Kidney glomerular epithelial cell (primary cell): ENCODE data around the gene IPO13.

Source experiments
- DNase-seq: peaks from one replicate; lab custom pipeline; 2025; lab: John Stamatoyannopoulos, UW

The IPO13 gene

DNA sequence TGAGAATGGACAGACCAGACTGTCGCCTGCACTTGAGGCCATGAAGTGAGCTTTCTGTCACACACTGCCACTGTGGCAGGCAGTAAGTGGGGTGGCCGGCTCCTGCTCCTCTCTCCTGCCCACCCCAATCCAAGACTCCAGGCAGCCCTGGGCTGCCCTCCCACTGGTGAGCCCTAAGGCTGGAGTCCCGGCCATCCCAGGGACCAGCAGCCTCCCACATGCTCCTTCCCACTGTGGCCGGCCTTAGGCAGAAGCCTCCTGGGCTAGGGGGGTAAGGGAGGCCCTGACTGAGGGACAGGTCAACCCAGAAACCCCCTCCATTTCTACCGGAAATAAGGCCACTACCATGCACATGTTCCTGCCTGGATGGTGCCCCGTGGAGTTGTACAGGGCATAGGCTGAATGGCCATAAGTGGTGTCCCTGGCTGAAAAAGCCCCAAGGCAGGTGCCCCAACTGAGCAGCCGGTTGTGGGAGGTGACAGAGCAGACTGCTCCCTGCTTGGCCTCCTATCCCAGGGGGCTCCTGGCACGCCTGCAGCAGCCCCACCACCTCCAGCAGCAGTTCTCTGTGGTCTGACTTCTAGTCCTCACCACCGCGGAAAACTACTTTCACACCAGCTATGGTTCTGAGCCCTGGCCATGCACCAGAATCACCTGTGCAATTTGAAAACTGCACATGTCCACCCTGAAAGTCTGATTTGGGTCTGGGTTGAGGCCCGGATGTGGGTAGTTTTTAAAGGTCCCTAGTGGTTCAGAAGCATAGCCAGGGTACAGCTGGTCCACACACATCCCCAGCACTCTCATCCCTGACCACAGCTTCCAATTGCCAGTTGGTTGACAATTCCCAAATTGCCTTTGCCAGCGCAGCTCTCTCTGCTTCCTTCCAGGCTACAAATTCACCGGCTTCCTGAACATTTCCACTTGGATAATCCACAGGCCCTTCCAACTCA, 14.8 kb upstream of the IPO13 start:
- DNase-seq = no peak

DNA sequence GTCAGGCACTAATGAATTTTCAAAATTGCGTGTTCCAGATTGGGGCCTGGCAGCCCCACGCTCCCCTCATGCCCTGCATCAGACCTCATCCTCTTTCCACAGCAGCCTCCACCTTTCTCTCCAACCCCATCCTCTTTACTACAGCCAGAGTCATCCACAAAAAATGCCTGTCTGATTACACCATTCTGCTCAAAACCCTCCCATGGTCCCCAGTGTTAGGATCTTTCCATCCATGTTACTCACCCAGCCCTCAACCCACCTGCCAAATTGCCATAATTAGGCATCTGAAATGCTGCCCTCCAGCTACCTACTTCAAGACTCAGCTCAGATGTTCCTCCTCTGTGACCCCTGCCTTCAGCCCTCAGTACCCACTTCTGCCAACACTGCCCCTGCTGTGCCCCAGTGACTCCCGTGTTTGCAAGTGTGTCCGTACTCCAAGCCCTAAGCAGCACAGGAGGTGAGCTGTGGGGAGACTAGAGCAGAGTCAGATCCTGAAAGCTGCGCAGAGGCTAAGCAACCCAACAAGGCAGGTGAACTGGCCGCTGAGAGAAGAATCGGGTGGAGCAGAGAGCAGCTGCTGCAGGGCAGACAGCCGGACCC, 13.9 kb upstream of the IPO13 start:
- DNase-seq = no peak

DNA sequence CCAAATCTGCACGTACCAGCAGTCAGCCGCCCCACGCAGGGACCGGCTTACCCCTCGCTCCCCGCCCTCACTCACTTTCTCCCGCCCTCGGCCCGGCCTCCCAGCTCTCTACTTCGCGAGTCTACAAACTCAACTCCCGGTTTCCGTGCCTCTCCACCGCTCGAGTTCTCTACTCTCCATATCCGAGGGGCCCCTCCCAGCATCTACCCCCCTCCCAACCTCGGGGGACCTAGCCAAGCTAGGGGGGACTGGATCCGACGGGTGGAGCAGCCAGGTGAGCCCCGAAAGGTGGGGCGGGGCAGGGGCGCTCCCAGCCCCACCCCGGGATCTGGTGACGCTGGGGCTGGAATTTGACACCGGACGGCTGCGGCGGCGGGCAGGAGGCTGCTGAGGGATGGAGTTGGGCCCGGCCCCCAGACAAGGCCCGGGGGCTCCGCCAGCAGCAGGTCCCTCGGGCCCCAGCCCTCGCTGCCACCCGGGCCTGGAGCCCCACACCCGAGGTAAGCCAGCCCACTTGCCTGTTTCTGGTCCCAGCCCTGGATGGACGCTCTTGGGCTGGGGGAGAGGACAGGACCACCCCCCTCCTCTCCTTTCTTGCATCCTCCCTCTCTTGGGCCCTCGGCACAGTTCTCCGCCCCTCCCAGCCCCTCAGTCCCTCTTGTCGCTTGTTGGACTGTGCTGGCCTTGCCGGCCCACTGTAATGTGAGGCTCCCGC, 13.2 kb upstream of the IPO13 start, which contains the start of gene ARTN:
Gene ARTN (plus strand): TSS at position 416 of the 715 bp plus-strand sequence. CDS start 1,856 bp downstream, outside the sequence.
- no peak for DNase-seq

DNA sequence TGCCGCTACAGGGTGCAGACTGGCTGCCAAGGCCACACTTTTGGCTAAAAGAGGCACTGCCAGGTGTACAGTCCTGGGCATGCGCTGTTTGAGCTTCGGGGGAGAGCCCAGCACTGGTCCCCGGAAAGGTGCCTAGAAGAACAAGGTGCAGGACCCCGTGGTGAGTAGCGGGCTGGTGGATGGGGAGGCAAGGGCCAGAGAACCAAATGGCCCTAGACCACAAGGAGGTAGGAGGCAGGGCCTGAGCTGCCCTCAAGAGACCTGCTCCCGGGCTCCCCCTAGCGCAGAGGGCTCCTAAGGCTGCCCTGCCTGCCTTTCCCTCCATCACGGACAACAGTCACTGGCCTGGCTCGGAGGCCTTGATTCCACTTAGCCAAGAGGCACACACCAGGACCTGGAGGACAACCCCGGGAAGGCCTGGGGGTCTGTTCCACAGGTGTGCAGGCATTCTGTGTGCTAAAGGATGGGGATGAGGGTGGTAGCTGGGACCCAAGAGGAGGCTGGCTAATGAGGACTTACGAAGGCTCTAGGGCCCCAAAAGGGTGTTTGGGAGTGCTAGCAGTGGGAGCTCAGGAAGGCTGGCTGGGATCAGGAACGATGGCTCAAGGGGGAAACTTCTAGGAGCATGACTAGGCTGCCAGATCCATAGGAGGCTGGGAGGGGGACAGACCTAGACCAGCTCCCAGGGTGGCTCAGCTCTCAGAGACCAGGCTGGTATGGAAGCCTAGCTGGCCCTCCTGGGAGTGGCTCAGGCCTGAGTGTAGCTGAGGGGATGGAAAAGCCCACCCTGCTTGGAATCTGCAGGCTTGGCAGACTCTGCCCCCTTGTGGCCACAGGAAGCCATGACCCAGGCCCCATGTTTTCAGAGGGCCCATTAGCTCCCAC, 12.4 kb upstream of the IPO13 start:
- DNase-seq = no peak

DNA sequence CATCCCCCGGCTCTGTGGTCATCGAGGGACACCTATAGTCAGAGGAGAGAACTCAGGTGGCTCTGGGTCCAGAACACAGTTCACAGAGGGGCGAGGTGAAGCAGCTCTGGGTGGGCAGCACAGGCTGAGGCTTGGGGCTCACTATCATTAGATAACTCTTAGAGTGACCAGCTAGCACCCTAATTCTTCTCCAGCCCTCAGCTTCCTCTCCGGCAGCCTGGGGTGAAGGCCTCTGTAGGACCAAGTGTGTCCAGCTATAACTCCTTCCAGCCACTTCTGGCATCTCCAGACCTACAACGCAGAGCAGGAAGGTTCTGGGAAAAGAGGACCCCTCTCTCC, 11.8 kb upstream of the IPO13 start:
- DNase-seq = no peak

DNA sequence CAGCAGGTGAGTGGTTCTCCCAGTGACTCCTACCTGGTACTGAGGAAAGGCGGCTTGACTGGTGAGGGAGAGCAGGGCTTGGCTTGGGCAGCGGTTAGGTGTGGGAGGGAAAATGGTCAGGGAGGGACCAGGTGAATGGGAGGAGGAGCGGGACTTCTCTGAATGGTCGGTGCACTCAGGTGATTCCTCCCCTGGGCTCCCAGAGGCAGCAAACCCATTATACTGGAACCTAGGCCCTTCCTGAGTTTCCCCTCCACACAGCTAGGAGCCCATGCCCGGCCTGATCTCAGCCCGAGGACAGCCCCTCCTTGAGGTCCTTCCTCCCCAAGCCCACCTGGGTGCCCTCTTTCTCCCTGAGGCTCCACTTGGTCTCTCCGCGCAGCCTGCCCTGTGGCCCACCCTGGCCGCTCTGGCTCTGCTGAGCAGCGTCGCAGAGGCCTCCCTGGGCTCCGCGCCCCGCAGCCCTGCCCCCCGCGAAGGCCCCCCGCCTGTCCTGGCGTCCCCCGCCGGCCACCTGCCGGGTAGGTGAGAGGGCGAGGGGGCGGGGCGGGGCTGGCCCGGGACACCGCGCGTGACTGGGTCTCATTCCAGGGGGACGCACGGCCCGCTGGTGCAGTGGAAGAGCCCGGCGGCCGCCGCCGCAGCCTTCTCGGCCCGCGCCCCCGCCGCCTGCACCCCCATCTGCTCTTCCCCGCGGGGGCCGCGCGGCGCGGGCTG, 10.9 kb upstream of the IPO13 start:
- DNase-seq = no peak

DNA sequence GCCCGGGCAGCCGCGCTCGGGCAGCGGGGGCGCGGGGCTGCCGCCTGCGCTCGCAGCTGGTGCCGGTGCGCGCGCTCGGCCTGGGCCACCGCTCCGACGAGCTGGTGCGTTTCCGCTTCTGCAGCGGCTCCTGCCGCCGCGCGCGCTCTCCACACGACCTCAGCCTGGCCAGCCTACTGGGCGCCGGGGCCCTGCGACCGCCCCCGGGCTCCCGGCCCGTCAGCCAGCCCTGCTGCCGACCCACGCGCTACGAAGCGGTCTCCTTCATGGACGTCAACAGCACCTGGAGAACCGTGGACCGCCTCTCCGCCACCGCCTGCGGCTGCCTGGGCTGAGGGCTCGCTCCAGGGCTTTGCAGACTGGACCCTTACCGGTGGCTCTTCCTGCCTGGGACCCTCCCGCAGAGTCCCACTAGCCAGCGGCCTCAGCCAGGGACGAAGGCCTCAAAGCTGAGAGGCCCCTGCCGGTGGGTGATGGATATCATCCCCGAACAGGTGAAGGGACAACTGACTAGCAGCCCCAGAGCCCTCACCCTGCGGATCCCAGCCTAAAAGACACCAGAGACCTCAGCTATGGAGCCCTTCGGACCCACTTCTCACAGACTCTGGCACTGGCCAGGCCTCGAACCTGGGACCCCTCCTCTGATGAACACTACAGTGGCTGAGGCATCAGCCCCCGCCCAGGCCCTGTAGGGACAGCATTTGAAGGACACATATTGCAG, 10.2 kb upstream of the IPO13 start:
- DNase-seq = no peak

DNA sequence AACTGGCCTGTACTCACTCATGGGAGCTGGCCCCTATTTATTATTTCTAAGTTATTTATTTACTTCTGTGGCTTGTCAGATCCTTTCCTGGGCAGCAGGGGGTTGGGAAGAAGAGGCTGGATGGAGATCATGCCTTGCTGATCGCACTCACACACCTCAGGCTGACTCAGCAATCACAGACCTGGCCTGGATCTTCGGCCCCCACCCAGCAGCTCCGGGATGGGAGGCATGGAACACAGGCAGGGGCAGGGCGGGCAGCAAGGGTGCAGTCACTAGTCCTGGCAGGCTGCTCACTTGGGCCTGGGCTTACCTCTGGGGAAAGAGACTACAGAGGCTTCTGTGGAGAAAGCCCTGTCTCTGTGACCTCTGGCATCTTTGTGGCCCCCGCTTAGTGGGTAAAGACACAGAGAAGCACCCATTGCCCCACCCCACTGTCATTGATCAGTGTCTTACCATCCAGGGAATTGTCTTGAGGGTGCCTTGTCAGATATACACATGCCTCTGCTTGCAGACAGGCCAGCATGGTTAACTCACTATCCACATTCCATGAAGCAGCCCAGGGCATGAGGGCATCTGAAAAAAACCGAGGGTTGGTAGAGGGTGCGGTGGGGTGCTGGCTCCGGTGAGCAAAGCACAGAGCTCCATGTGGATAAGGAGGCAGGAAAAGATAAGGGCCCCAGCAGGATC, 9.4 kb upstream of the IPO13 start:
- peak; percentile 80 for DNase-seq

DNA sequence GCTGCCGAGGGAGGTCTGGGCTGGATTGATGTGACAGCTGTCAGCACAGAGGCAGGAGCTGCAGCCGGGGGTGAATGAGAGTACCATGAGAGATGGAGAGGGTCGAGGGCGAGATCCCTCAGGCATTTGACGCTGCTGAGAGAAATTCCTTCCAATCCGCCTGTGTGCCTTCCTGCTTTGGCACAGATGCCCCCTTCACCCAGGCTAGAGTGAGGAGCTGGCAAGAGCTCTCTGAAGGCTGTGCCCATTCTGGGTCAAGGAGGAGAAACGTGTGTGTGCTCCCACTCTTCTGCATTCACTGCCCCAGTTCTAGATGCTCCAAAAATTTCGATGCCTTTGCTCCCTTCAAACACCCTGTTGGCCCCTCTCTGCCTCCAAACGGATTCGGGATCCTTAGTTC, 8.4 kb upstream of the IPO13 start:
- no peak for DNase-seq

DNA sequence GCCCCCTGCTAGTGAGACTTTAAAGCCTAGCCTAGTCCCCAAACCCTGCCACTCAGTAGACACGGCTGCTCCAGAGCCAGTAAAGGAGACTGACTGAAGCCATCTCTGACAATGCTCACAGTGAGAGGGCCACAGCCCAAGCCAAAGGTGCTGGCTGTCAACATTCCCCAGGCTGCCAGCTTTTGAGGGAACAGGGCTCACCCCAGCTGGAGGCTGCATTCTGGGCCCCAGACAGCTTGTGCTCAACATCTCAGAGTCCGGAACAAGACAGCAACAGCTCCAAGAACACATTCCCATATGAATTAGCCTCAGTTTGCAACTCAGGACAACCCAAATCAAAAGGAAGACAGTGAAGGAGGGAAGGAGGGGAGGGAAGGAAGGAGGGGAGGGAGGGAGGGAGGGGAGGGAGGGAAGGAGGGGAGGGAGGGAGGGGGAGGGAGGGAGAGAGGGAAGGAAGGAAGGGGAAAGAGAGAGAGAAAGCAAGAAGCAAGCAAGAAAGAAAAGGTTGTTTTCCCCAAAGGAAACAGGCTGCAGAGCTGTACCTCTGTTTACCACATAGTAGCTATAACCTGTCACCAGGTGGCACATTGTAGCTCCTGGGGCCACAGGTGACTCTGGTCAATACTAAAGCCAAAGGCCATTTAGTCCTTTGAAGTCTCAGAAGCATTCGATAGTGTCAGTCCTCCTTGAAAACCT, 7.7 kb upstream of the IPO13 start:
- no peak for DNase-seq

DNA sequence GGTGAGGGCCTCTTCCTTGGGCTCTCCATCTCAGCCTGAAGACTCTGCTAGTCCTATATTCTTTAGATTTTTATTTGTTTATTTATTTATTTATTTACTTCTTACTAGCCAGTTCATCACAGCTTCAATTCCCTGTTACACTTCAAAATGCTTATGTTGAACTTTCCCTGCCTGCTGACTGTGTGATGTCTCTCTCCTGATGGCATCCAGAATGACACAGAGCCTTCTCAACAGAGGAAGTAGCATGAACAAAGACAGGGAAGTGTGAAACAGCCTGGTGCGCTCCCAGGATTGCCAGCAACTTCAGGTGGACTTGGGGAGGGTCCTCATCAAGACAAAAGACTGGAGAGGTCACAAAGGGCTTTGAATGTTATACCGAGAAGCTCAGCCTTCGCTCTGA, 4.3 kb upstream of the IPO13 start:
- no peak for DNase-seq

DNA sequence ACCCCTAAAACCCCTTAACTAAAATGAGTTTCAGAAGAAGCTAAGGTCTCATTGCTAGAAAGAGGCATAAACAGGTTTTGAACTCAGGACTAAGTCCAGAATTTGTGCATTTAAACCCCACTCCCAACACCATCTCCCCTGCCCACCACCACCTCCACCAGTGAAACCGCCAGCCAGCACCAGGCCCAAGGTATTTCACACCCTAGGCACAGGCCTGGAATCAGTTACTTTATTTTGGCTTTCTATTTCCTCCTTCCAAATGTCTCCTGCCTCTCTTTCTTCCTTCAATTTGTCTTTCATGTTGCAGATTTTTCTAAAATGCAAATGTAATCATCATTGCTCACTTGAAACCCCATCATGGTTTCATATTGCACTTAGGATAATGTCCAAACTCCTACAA, 1.9 kb upstream of the IPO13 start:
- DNase-seq = no peak

DNA sequence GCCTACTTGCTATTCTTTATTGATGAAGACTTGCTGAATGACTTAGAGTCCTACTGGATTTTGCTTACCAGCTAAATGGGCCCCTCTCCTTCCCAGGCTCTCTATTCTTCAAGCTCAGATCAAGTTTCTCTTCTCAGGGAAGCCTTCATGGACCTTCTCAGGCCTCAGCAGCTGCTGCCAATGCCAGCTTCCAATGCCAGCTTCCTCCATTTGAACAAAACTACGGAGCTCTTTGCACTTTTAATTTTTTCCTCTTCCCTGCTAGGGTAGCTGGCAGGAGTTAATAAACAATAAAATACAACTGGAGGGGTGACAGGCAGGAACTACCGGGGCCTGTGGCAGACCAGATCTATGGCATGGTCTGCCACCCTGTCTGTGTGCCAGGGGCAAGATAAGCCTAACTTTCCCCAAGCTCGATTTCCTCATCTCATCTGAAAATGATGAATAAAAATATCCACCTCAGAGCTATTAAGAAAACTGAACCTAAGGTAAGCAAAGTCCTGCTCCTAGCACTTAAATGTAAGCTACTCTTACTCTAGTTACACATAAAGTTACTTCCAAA, 995 bp upstream of the IPO13 start:
- DNase-seq = no peak

DNA sequence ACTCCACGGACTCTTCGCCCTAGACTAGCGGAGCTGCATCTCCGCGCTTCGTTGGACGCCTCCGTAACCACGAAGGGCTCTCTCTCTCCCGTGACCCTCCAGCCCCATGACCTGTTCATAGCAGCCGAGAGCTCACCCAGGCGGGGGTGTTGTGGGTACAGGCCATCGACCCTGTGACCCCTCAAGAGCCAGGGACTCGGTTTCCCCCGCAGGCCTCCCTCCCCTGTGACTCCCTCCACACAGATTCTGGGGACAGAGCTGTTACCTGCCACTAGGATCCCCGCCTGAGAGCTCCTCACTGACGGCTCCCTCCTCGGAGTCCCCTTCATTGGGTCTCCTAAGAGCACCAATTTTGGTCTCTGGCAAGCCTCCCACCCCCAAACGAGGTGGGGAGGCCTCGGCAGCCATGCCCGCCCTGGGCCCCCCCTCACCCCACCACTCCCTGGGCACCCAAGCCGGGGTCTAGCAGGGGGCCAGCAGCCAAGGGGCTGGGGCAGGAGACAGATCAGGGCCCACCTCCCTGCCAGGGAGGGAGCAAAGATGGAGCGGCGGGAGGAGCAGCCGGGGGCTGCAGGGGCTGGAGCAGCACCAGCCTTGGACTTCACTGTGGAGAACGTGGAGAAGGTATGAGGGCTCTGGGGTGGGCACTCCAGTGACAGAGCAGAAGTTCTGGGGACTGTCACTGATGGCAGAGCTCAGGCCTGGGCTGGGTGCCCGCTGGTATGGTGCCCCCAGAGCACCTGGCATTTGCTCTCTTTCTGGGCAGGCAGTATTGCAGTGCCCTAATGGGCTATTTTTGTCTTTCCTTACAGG, 517 bp downstream of the IPO13 start:
- no peak for DNase-seq

DNA sequence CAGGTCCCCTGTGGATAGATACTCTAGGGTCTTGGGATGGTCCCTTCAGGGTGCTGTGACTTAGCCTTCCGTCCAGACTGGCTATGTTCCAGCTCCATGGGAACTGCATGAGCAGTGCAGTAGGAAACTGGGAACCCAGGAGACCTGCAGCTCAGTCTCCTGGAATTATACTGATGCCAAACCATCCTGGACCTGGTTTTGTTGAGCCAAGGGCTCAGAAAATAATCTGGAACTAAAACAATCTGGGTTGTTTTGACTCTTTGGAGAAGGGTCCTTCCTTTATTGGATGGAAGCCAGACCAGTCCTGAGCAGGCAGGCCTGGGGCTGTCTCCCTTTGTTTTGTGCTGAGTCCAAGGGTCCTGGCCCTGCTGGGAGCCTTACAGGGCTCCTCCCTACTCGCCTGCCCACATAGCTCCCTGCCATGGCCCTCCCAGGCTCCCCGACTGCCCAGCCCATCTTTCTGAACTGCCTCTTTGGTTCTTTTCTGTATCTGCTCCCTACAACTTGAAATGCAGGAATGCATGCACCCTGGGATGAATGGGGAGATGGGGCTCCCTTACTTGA, 1.2 kb downstream of the IPO13 start:
- DNase-seq = no peak

DNA sequence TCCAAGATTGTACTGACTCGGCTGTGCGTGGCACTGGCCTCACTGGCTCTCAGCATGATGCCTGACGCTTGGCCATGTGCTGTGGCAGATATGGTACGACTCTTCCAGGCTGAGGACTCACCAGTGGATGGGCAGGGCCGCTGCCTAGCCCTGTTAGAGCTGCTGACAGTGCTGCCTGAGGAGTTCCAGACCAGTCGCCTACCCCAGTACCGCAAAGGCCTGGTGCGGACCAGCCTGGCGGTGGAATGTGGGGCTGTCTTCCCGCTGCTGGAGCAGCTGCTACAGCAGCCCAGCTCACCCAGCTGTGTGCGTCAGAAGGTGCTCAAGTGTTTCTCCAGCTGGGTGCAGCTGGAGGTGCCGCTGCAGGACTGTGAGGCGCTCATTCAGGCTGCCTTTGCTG, 2.9 kb downstream of the IPO13 start:
- no peak for DNase-seq

DNA sequence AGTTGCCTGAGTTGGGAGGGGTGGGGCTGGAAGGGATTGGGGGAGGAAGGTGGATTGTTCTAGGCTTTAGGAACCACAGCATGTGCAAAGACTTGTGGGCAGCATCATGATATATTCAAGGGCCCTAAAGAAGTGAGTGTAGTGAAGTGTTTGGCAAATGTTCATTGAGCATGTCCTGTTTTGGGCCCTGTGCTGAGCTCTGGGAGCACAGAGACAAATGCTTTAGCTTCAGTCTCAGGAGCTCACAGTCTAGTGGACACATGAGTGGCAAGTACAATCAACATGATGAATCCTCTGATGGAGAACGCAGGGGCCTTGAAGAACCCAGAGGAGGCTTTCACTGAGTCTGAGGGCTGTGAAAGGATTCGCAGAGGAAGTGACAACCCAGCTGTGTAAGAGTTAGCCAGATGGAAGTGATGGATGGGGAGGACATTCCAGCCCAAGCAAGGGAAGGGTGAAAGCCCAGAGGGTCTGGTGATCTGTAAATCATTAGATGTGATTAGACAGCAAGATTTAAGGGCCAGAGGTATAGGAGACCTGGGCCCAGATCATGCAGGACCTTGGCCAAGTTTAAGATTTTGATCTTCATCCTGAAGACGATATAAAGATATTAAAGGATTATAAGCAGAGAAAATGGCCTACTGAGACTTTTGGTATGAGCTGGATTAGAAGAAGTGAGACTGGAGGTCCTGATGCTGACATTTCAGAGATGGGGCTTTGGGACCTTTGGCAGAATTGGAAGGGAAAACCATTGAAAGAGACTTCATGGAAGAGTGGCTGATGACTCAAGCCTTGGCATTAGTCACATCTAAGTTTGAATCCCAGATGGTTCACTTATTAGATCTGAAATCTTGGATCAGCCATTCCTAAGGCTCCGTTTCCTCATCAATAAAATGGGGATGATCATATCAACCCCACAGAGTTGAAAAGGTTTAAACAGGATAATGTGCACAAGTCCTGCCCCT, 4.6 kb downstream of the IPO13 start:
- DNase-seq = peak; percentile 54
